Amniotic epithelial cell (primary cell): ENCODE results near the gene TNK2.
"Not testable (repeated sequence)": the region's sequence is repeated elsewhere in the genome, so short reads cannot be mapped to it uniquely, and the experiment has no call there.

Experiments
- DNase-seq: peaks from one replicate; pipeline ENCODE4 v3.0.0-alpha.2; 2010; ENCODE audit warnings: low read depth

TNK2 gene

GRCh38 chr3:195885036-195885891, 23.1 kb downstream of the TNK2 start:
- no peak for DNase-seq

- no peak for DNase-seq
Measured at GRCh38 chr3:195884691-195885035, 23.7 kb downstream of the TNK2 start.

DNA sequence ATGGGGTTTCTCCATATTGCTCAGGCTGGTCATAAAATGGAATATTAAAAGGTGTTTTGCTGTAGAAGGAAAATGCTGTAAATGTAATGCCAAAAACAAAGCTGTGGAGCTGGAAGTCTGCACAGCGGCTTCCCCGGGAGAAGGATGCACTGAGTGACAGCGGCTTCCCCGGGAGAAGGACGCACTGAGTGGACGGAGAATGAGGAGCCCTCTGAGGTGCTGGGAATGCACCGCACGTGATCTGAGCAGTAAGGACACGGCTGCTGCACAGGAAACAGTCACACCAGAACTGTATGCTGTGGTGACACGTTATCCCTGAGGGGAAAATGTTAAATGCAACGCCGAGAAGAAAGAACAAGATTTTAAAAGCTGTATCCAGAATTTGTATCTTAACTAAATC, 24.6 kb downstream of the TNK2 start:
- no peak for DNase-seq

- no peak for DNase-seq
Measured at GRCh38 chr3:195883160-195883559, 25.2 kb downstream of the TNK2 start.

- no peak for DNase-seq
Measured at GRCh38 chr3:195882002-195882441, 26.3 kb downstream of the TNK2 start.

DNA sequence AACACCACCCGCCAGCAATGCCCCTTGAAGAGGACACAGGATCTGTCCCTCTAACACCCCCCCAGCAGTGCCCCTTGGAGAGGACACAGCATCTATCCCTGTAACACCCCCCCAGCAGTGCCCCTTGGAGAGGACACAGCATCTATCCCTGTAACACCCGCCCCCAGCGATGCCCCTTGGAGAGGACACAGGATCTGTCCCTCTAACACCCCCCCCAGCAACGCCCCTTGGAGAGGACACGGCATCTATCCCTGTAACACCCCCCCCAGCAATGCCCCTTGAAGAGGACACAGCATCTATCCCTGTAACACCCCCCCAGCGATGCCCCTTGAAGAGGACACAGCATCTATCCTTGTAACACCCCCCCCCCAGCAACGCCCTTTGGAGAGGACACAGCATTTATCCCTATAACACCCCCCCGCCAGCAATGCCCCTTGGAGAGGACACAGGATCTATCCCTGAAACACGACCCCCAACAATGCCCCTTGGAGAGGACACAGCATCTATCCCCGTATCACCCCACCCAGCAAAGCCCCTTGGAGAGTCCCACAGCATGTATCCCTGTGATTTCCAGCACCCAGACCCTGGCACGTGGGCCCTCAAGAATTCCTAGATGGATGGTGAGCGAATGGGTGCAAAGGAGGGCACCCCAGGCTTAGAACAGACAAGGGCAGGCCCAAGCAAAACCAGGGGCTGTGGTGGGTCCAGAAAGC, 26.9 kb downstream of the TNK2 start:
- no peak for DNase-seq

DNA sequence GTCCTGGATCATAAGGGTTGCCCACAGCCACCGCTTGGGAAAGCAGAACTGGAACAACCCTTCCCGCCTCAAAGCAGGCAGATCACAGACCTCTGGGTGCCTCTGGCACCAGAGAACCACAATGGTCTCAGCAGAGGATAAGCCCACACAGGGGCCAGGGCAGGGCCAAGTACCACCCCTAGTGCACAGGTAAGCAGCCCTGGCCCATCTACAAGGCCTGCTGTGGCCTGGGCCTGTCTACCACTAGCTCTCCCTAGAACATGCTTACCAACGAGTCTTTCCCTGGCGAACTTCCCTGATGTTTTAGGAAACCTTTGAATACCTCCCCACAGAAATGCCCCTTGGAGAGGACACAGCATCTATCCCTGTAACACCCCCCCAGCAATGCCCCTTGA, 28.3 kb downstream of the TNK2 start:
- DNase-seq, result no peak

DNA sequence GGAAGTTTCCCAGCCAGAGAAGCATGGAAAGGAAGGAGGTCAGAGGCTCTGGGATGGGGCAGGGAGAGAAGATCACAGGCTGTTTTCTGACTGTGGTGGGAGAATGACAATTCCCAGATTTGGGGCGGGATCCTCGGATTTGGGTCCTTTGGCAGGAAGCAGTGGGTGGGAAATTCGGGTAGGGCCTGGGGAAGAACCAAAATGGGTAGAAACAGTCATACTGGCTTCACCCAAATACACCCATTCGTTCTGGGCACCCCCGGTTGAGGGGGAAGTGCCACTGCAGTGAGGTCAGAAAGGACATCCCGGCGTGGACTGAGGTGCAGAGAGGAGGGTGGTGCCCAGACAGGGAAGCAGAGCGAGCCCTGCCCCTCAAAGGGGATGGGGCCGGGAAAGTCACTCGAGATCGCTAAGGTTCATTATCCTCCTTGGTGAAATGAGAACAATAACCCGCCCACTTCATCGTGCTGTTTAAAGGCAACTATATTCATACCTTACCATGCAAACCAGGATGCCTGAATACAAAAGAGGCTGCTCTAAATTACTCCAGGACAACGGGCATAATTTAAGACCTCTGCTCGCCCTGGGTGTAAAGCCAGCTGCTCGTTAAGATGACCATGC, 28.8 kb downstream of the TNK2 start:
- no peak for DNase-seq

DNA sequence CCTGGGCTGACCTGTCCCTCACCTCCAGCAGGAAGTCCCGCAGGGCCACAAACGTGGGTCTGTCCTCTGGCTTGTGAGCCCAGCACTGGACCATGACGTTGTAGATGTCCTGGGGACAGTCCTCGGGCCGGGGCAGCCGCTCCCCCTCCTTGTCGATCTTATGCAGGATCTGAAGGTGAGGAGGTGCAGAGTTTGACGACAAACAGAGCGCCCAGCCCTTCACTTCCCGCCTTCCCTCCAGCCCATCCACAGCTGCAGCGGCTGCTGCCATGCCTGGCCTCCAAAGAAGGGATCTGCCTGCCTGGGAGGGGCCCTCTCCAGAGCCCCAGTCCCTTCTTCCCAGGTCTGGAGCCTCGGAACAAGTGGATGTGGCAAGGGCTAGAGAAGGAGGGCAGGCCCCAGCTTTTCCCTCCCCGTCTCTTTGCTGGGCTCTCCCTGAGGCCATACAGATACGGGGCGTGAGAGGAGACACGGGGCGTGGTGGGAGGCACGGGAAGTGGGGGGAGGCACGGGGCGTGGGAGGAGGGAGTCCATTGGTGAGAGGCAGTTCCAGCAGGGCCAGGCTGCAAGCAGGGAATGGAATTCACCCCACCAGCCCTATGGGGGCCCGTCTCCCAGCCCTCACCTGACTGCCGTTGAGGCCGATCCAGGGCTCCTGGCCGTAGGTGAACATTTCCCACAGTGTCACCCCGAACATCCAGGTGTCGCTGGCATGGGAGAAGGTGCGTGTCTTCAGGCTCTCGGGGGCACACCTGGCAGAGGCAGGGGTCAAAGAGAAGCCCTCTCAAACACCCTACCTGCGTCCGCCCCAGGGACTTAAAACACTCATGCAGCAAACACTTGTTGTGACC, 29.7 kb downstream of the TNK2 start:
- no peak for DNase-seq

DNA sequence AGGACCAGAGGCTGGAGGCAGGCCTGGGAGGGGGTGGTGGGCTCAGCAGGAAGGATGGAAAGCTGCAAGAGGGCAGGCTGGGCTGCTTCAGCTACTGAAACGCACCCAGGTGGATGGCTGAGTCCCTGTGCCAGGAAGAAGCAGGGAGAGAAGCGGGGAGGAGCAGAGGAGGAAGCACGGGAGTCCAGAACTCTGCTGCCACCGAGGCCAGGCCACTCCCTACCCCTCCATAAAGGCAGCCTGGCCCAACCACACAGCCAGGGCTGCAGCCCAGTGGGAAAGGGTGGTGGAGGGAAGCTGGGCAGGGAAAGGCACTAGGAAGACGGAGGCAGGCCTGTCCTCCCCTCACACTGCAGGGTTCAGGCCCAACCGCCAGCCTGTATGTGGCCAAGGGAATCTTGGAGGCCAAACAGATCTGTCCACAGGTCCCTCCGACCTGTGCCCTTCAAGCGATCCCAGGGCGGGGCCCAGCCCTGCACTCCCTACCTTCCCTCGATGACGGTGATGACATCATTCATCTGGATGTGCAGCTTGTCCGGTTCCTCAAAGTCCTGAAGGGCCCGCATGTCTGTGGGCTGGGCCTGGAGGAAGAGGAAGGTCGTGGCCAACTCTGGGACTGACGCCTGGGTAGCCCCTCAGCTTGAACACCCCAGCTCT, 30.5 kb downstream of the TNK2 start:
- DNase-seq, result no peak

- DNase-seq, result no peak
Measured at GRCh38 chr3:195877136-195877715, 31.1 kb downstream of the TNK2 start.

DNA sequence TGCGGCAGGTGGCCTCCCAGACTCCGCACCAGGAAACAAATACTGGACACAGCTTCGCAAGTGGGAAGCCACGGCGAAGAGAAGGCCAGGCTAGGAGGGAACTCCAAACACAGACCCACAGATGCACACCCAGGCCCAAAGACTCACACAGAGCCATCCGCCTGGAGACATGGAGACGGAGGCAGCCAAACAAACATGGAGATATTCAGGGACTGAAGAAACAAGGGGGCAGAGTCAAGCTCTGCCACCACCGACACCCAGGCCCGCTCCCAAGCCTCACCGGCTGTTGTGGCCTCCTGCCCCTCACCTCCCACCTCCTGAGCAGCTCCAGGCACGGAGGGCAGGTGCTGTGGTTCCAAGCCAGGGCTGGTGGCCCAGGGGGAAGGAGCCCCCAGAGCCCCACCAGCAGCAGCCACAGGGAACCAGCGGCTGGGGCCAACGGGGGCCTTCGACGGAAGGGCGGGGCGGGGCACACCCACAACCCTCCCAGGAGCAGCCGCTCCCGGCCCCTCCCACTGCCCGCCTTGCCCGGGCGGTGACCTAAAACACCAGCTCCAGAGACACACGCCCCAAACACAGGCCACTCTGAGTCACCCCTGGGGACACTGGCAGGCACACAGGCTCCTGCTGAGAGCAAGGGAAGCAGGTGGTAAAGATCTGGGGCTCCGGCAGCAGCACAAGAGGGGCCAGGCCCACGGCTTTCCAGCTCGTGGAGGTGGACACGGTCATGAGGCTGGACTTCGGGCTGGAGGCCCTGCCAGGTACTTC, 31.9 kb downstream of the TNK2 start:
- no peak for DNase-seq

GRCh38 chr3:195875482-195876236, 32.7 kb downstream of the TNK2 start:
- no peak for DNase-seq

DNA sequence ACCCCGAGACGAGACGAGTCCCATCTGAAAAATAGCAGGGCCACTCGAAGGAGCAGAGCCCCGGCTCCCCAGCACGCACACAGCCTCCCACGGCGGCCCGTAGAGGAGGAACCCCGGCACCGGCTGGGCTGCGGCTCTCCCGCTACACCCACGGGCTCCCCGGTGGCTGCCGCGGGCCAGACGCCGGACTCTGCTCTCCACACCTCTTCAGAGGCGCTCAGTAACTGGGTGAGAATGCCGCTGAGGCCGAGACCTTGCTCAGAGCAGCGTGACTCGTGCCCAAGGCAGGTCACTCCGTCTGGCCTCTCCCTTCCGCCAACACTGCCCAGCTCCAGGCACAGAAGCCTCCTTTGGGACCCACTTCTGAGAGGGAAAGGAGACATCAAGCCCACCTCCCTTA, 34.4 kb downstream of the TNK2 start:
- peak; percentile 40 for DNase-seq

- DNase-seq, result no peak
Measured at GRCh38 chr3:195873281-195873887, 35.0 kb downstream of the TNK2 start.

- no peak for DNase-seq
Measured at GRCh38 chr3:195872800-195873199, 35.6 kb downstream of the TNK2 start.

- DNase-seq, result no peak
Measured at GRCh38 chr3:195872097-195872496, 36.3 kb downstream of the TNK2 start.

DNA sequence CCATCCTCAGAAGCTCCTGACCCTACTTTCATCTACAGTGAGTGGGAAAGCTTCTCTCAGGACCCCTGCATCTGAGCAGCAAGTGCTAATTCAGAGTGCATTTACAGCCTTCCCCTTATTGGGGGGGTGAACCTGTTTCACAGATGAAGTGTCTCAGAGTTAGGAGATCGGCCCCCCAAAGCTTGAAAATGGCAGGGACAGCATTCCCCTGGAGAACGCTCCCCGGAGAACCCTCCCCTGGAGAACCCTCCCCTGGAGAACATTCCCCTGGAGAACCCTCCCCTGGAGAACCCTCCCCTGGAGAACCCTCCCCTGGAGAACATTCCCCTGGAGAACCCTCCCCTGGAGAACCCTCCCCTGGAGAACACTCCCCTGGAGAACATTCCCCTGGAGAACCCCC, 36.7 kb downstream of the TNK2 start:
- not testable (repeated sequence) for DNase-seq

DNA sequence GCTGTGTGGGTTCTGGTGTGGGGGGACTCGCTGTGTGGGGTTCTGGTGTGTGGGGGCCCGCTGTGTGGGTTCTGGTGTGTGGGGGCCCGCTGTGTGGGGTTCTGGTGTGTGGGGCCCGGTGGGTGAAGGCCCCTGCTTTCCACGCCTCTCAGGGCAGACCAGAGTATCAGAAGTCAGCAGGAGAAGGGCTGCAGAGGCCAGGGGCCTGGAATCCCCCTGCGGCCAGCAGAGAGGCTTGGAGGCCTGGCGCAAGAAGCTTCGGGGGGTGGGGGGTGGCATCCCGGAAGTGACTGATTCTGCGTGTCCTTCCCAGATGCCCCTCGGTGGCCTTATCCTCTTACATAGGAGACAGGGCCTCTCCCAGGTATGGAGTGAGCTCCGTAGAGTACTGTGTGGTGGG, 37.4 kb downstream of the TNK2 start:
- no peak for DNase-seq
